Measurements from ENCODE around the gene G3BP1.
A peak's percentile ranks its signal among the peaks of the same experiment; 100 is the strongest.

G3BP1 gene

GRCh38 chr5:151741678-151742423, 29.9 kb upstream of the G3BP1 start:
- no peak for TF ChIP-seq POLR2A (IDR thresholded peaks at IDR 0.05; ENCODE audit: low read length)
- no peak for TF ChIP-seq GATA1 (IDR thresholded peaks at IDR 0.05; ENCODE audit: low read depth, low read length)
- no peak for DNase-seq

GRCh38 chr5:151742870-151743294, 28.9 kb upstream of the G3BP1 start:
- TF ChIP-seq POLR2A (IDR thresholded peaks at IDR 0.05; ENCODE audit: low read length) (no peak), GATA1 (IDR thresholded peaks at IDR 0.05; ENCODE audit: low read depth, low read length) (no peak)
- peak in 1 of 2 experiments; percentile 9 for DNase-seq

- no peak for TF ChIP-seq POLR2A (IDR thresholded peaks at IDR 0.05; ENCODE audit: low read length)
- no peak for TF ChIP-seq GATA1 (IDR thresholded peaks at IDR 0.05; ENCODE audit: low read depth, low read length)
- DNase-seq = no peak
Observed at GRCh38 chr5:151743530-151743929, 28.2 kb upstream of the G3BP1 start.

- TF ChIP-seq POLR2A (IDR thresholded peaks at IDR 0.05; ENCODE audit: low read length) (no peak), GATA1 (IDR thresholded peaks at IDR 0.05; ENCODE audit: low read depth, low read length) (no peak)
- DNase-seq = no peak
Observed at GRCh38 chr5:151745071-151745705, 26.6 kb upstream of the G3BP1 start.

GRCh38 chr5:151750121-151750520, 21.6 kb upstream of the G3BP1 start:
- TF ChIP-seq GATA1 (IDR thresholded peaks at IDR 0.05; ENCODE audit: low read depth, low read length) (no peak), POLR2A (IDR thresholded peaks at IDR 0.05; ENCODE audit: low read length) (no peak)
- DNase-seq = no peak

- no peak for DNase-seq
- TF ChIP-seq POLR2A (IDR thresholded peaks at IDR 0.05; ENCODE audit: low read length) (no peak), GATA1 (IDR thresholded peaks at IDR 0.05; ENCODE audit: low read depth, low read length) (no peak)
Observed at GRCh38 chr5:151751091-151751490, 20.7 kb upstream of the G3BP1 start.

- TF ChIP-seq POLR2A (IDR thresholded peaks at IDR 0.05; ENCODE audit: low read length) = no peak
- TF ChIP-seq GATA1 (IDR thresholded peaks at IDR 0.05; ENCODE audit: low read depth, low read length) = no peak
- DNase-seq = no peak
Observed at GRCh38 chr5:151751593-151751992, 20.2 kb upstream of the G3BP1 start.

- no peak for TF ChIP-seq GATA1 (IDR thresholded peaks at IDR 0.05; ENCODE audit: low read depth, low read length)
- TF ChIP-seq POLR2A (IDR thresholded peaks at IDR 0.05; ENCODE audit: low read length) = no peak
- no peak for DNase-seq
Observed at GRCh38 chr5:151755383-151755782, 16.4 kb upstream of the G3BP1 start.

- peak in 1 of 2 experiments; percentile 52 for DNase-seq
Observed at GRCh38 chr5:151757233-151758140, 14.3 kb upstream of the G3BP1 start.

GRCh38 chr5:151758141-151758429, 13.7 kb upstream of the G3BP1 start:
- DNase-seq = peak in 1 of 2 experiments; percentile 58
- TF ChIP-seq GATA1 (IDR thresholded peaks at IDR 0.05; ENCODE audit: low read depth, low read length) (no peak), POLR2A (IDR thresholded peaks at IDR 0.05; ENCODE audit: low read length) (no peak)

More at GRCh38 chr5:151757233-151758140, 14.3 kb upstream of the G3BP1 start:
- TF ChIP-seq POLR2A (IDR thresholded peaks at IDR 0.05; ENCODE audit: low read length) = no peak
- no peak for TF ChIP-seq GATA1 (IDR thresholded peaks at IDR 0.05; ENCODE audit: low read depth, low read length)

GRCh38 chr5:151758430-151759241, 13.1 kb upstream of the G3BP1 start, which contains the start of gene ATOX1:
Gene ATOX1, minus strand, starts transcription at chr5:151758631. Its CDS starts 80 bp downstream, at chr5:151758551.
- TF ChIP-seq GATA1 (IDR thresholded peaks at IDR 0.05; ENCODE audit: low read depth, low read length) (no peak), POLR2A (IDR thresholded peaks at IDR 0.05; ENCODE audit: low read length) (peak; percentile 78)
- DNase-seq = peak; percentile 92 to 96

GRCh38 chr5:151764801-151765200, 7.0 kb upstream of the G3BP1 start:
- DNase-seq = no peak
- TF ChIP-seq GATA1 (IDR thresholded peaks at IDR 0.05; ENCODE audit: low read depth, low read length) = no peak
- no peak for TF ChIP-seq POLR2A (IDR thresholded peaks at IDR 0.05; ENCODE audit: low read length)

- TF ChIP-seq GATA1 (IDR thresholded peaks at IDR 0.05; ENCODE audit: low read depth, low read length) = no peak
- DNase-seq = no peak
Observed at GRCh38 chr5:151766975-151767374, 4.8 kb upstream of the G3BP1 start.
